Keratinocyte (primary cell): ENCODE measurements around the gene FAM169A.

Source experiments
- CTCF ChIP-seq, 3 experiments: IDR thresholded peaks in 1 of 3; conservative IDR thresholded peaks in 1 of 3; optimal IDR thresholded peaks in 1 of 3; 2 replicates in 2 of 3; 3 replicates in 1 of 3; pipeline versions ENCODE3 to v1.5.1; 2011; ENCODE audit warnings: low read length in 3 of 3, mild to moderate bottlenecking in 3 of 3, moderate library complexity in 2 of 3, control low read depth in 1 of 3, inconsistent platforms in 1 of 3; ENCODE audit not compliant: insufficient read depth in 2 of 3; ENCODE audit errors: extremely low read depth in 1 of 3
- EZH2 ChIP-seq: IDR thresholded peaks from one replicate; pipeline ENCODE4 v1.6.1; 2012; ENCODE audit warnings: inconsistent platforms, mild to moderate bottlenecking, low read length, moderate library complexity

DNA sequence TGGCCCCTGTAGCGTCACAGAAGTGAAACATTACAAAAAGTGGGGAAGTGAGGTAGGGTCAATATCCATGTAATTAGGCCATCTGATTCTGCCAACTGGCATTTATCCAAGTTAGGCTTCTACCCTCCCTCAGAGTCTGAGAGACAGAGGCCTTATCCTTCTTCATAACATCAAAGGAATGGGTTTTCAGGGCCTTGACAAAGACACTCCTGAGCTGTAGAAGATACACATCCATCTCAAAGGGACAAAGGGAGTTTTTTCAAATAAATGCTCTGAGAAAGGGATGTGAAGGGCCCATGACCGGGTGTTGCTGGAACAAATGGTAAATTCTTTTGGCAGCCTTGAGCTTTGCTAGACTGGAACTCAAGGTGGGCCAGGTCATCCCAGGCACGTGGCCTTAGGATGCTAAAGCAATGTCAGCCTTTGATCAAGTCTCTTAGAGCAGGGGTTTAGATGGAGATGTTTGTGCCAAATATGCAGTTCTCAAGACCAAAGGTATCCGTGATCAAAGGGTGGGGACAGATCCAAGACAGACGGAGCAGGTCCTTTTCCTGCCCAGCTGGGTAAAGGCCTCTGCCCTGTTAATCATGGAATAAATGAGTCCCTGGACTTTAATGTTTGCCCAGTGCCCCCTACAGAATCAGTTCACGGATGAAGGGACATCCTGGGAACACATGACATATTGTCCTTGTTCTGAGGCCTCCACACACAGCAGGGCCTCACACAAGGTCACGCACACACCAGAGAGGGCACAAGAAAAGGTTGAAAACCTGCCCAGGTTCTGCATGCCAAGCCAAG is 10.0 kb upstream of the FAM169A start:
- TF ChIP-seq CTCF (optimal IDR thresholded peaks at IDR 0.05 in 1 of 3, IDR thresholded peaks at IDR 0.05 in 1 of 3, conservative IDR thresholded peaks at IDR 0.05 in 1 of 3; ENCODE audit: extremely low read depth in 1 of 3, insufficient read depth in 2 of 3, low read length in 3 of 3) = no peak
- no peak for TF ChIP-seq EZH2
